HG02623 (cell line): ENCODE data around the gene MRPS6.

Source experiments
- ATAC-seq: cut with Tn5 transposase; IDR thresholded peaks from one replicate; pipeline ENCODE4 v1.9.1; 2021; ENCODE audit warnings: moderate library complexity; ENCODE audit not compliant: unreplicated experiment

Gene MRPS6

GRCh38 chr21:34094949-34095348 is 21.6 kb downstream of the MRPS6 start:
- no peak for ATAC-seq

- ATAC-seq, result no peak
These were observed 24.1 kb downstream of the MRPS6 start for GRCh38 chr21:34097442-34097841.

GRCh38 chr21:34100337-34100736 is 27.0 kb downstream of the MRPS6 start:
- no peak for ATAC-seq

GRCh38 chr21:34100790-34101189 is 27.4 kb downstream of the MRPS6 start:
- no peak for ATAC-seq

GRCh38 chr21:34105947-34106541 is 32.7 kb downstream of the MRPS6 start:
- no peak for ATAC-seq

- ATAC-seq, result no peak
These were observed 34.2 kb downstream of the MRPS6 start for GRCh38 chr21:34107606-34108005.

- no peak for ATAC-seq
These were observed 35.7 kb downstream of the MRPS6 start for GRCh38 chr21:34109075-34109474.

GRCh38 chr21:34110594-34111202 is 37.3 kb downstream of the MRPS6 start:
- no peak for ATAC-seq

- ATAC-seq, result no peak
These were observed 39.1 kb downstream of the MRPS6 start for GRCh38 chr21:34112316-34113033.

GRCh38 chr21:34113842-34114241 is 40.5 kb downstream of the MRPS6 start:
- ATAC-seq, result no peak

- no peak for ATAC-seq
These were observed 41.8 kb downstream of the MRPS6 start for GRCh38 chr21:34115160-34115559.

- ATAC-seq, result no peak
These were observed 43.2 kb downstream of the MRPS6 start for GRCh38 chr21:34116569-34116968.

- ATAC-seq, result no peak
These were observed 47.5 kb downstream of the MRPS6 start for GRCh38 chr21:34120867-34121266.

- ATAC-seq, result no peak
These were observed 48.7 kb downstream of the MRPS6 start for GRCh38 chr21:34122047-34122446.

- no peak for ATAC-seq
These were observed 50.2 kb downstream of the MRPS6 start for GRCh38 chr21:34123609-34124008.

GRCh38 chr21:34126269-34126668 is 52.9 kb downstream of the MRPS6 start:
- no peak for ATAC-seq

GRCh38 chr21:34126691-34127090 is 53.3 kb downstream of the MRPS6 start:
- no peak for ATAC-seq

- no peak for ATAC-seq
These were observed 54.7 kb downstream of the MRPS6 start for GRCh38 chr21:34128124-34128523.

- no peak for ATAC-seq
These were observed 55.3 kb downstream of the MRPS6 start for GRCh38 chr21:34128674-34129038.

GRCh38 chr21:34129039-34129891 is 55.9 kb downstream of the MRPS6 start:
- ATAC-seq, result no peak

GRCh38 chr21:34129901-34130715 is 56.7 kb downstream of the MRPS6 start:
- no peak for ATAC-seq
